Neural cell (in vitro differentiated cells): ENCODE data around the gene ITGB5. TPM values are rescaled to one million over a fixed set of nuclear protein-coding genes. Genes with fewer than 3 reads are reported as not detected.

ENCODE experiments used
- H2AFZ ChIP-seq: fragments of 200-600, 300-800 bp; sonication (generic), shearing (Covaris generic); 2 replicates; pipeline ENCODE4 v1.6.0; 2014; ENCODE audit warnings: low read depth, mild to moderate bottlenecking, antibody characterized with exemption, low read length, moderate library complexity
- H3F3A ChIP-seq: fragments of 200-600 bp; shearing (Covaris generic); 2 replicates; pipeline ENCODE4 v1.6.1; 2016; ENCODE audit warnings: mild to moderate bottlenecking, moderate library complexity, mixed read lengths, antibody characterized with exemption, low read length; ENCODE audit not compliant: insufficient read depth, poor library complexity, severe bottlenecking
- H3K27ac ChIP-seq: fragments of 200-600, 300-800 bp; sonication (generic), shearing (Covaris generic); 2 replicates; pipeline ENCODE4 v1.5.1; 2014; ENCODE audit warnings: mild to moderate bottlenecking, low read length, moderate library complexity
- H3K27me3 ChIP-seq: fragments of 300-800, 200-600 bp; sonication (generic), shearing (Covaris generic); 2 replicates; pipeline ENCODE4 v1.6.0; 2014; ENCODE audit warnings: mild to moderate bottlenecking, low read depth, low read length, moderate library complexity; ENCODE audit not compliant: insufficient read depth
- H3K36me3 ChIP-seq: fragments of 300-800, 200-600 bp; sonication (generic), shearing (Covaris generic); 2 replicates; pipeline ENCODE4 v1.5.1; 2014; ENCODE audit warnings: mild to moderate bottlenecking, antibody characterized with exemption, low read length, moderate library complexity; ENCODE audit not compliant: insufficient read depth
- H3K4me2 ChIP-seq: fragments of 300-800, 200-600 bp; sonication (generic), shearing (Covaris generic); 2 replicates; pipeline ENCODE4 v1.6.0; 2014; ENCODE audit warnings: mild to moderate bottlenecking, low read length
- H3K4me3 ChIP-seq: fragments of 300-800, 200-600 bp; sonication (generic), shearing (Covaris generic); 2 replicates; pipeline ENCODE4 v1.5.1; 2014; ENCODE audit warnings: mild to moderate bottlenecking, low read length, moderate library complexity
- H3K79me2 ChIP-seq: fragments of 200-600 bp; shearing (Covaris generic); replicated peaks from 2 replicates; pipeline ENCODE4 v1.6.0; 2014; ENCODE audit warnings: mild to moderate bottlenecking, low read length, moderate library complexity; ENCODE audit not compliant: insufficient read depth
- H3K9ac ChIP-seq: fragments of 300-800, 200-600 bp; sonication (generic), shearing (Covaris generic); 2 replicates; pipeline ENCODE4 v1.6.1; 2016; ENCODE audit warnings: mild to moderate bottlenecking, low read length, mixed read lengths
- H3K9me2 ChIP-seq: fragments of 200-600 bp; shearing (Covaris generic); 2 replicates; pipeline ENCODE4 v1.6.1; 2016; ENCODE audit warnings: mild to moderate bottlenecking, low read length, mixed read lengths; ENCODE audit not compliant: insufficient read depth
- H3K9me3 ChIP-seq: fragments of 200-600, 300-800 bp; sonication (generic), shearing (Covaris generic); 2 replicates; pipeline ENCODE4 v1.6.1; 2016; ENCODE audit warnings: mild to moderate bottlenecking, mixed run types, low read length, moderate library complexity, mixed read lengths
- H4K20me1 ChIP-seq: fragments of 200-600 bp; shearing (Covaris generic); 2 replicates; pipeline ENCODE4 v1.6.1; 2016; ENCODE audit warnings: mild to moderate bottlenecking, mixed run types; ENCODE audit not compliant: insufficient read depth
- CTCF ChIP-seq: fragments of 450-650 bp; IDR thresholded peaks from 2 replicates; pipeline ENCODE4 v1.5.1; 2014; ENCODE audit warnings: antibody characterized with exemption, mild to moderate bottlenecking, moderate library complexity; ENCODE audit not compliant: poor library complexity, severe bottlenecking
- EP300 ChIP-seq: fragments of 450-650 bp; conservative IDR thresholded peaks from 2 replicates; pipeline ENCODE4 v1.6.1; 2014; ENCODE audit warnings: antibody characterized with exemption, mild to moderate bottlenecking, moderate library complexity; ENCODE audit not compliant: poor library complexity, severe bottlenecking
- EZH2 ChIP-seq: fragments of 200-600, 300-800 bp; shearing (Covaris generic), sonication (generic); IDR thresholded peaks from 2 replicates; pipeline ENCODE4 v1.6.1; 2014; ENCODE audit warnings: antibody characterized with exemption, low read length, borderline replicate concordance, mild to moderate bottlenecking; ENCODE audit not compliant: insufficient read depth, poor library complexity, severe bottlenecking
- MXI1 ChIP-seq: fragments of 450-650 bp; conservative IDR thresholded peaks from 2 replicates; pipeline ENCODE4 v1.6.1; 2014; ENCODE audit warnings: antibody characterized with exemption, mild to moderate bottlenecking; ENCODE audit not compliant: poor library complexity, severe bottlenecking
- POLR2AphosphoS5 ChIP-seq: IDR thresholded peaks from 2 replicates; pipeline ENCODE4 v1.6.1; 2012
- RAD21 ChIP-seq: fragments of 450-650 bp; conservative IDR thresholded peaks from 2 replicates; pipeline ENCODE4 v1.6.1; 2014; ENCODE audit warnings: antibody characterized with exemption, mild to moderate bottlenecking, moderate library complexity
- REST ChIP-seq: IDR thresholded peaks from 2 replicates; pipeline ENCODE4 v1.6.1; 2012; ENCODE audit warnings: borderline replicate concordance
- SMC3 ChIP-seq: fragments of 450-650 bp; conservative IDR thresholded peaks from 2 replicates; pipeline ENCODE4 v1.6.1; 2014; ENCODE audit warnings: antibody characterized with exemption, mild to moderate bottlenecking, moderate library complexity; ENCODE audit not compliant: poor library complexity
- TAF1 ChIP-seq: IDR thresholded peaks from 2 replicates; pipeline ENCODE4 v1.6.1; 2012; ENCODE audit warnings: low read depth
- polyA plus RNA-seq: library from polyadenylated mRNA; depleted of rRNA; stranded (reverse); fragments of >200 nt; gene quantifications from 2 replicates; pipeline ENCODE4 v1.2.3, GENCODE V29; 2014

ITGB5 gene
- polyA plus RNA-seq, 1 donor from 2014 or later: 1.2 TPM

GRCh38 chr3:124811436-124811835 is 75.7 kb downstream of the ITGB5 start:
- Histone ChIP-seq H3K27ac (no peak overlapping the region), H3K9me2 (no peaks in the 10 kb centered on the region), H3F3A (no peaks in the 10 kb centered on the region), H3K4me3 (no peak overlapping the region), H3K79me2 (no peaks in the 10 kb centered on the region), H3K9ac (no peak overlapping the region), H2AFZ (no peak overlapping the region), H4K20me1 (no peaks in the 10 kb centered on the region), H3K4me2 (no peak overlapping the region), H3K27me3 (no peaks in the 10 kb centered on the region), H3K36me3 (no peaks in the 10 kb centered on the region), H3K9me3 (no peaks in the 10 kb centered on the region)
- no peak for TF ChIP-seq EP300

- Histone ChIP-seq H3K79me2 (no peaks in the 10 kb centered on the region), H3K4me2 (no peak overlapping the region), H3K4me3 (no peak overlapping the region), H3F3A (no peaks in the 10 kb centered on the region), H3K36me3 (no peaks in the 10 kb centered on the region), H3K27me3 (no peaks in the 10 kb centered on the region), H3K9me2 (no peaks in the 10 kb centered on the region), H3K9ac (no peak overlapping the region), H3K27ac (no peak overlapping the region), H2AFZ (no peak overlapping the region), H3K9me3 (no peaks in the 10 kb centered on the region), H4K20me1 (no peaks in the 10 kb centered on the region)
- no peak for TF ChIP-seq POLR2AphosphoS5
These were observed 76.2 kb downstream of the ITGB5 start for GRCh38 chr3:124810970-124811369.

GRCh38 chr3:124809039-124809438 is 78.1 kb downstream of the ITGB5 start:
- H3K4me3 ChIP-seq: no peak overlapping the region
- H3K9me2 ChIP-seq: no peaks in the 10 kb centered on the region
- no peaks in the 10 kb centered on the region for H3K9me3 ChIP-seq
- H3K9ac ChIP-seq: no peak overlapping the region
- H3K27me3 ChIP-seq: no peaks in the 10 kb centered on the region
- H3K79me2 ChIP-seq: no peaks in the 10 kb centered on the region
- no peaks in the 10 kb centered on the region for H4K20me1 ChIP-seq
- no peaks in the 10 kb centered on the region for H3K36me3 ChIP-seq
- H3K27ac ChIP-seq: no peak overlapping the region
- H3F3A ChIP-seq: no peaks in the 10 kb centered on the region
- TF ChIP-seq SMC3 (no peak), REST (no peak), MXI1 (no peak), EP300 (no peak), CTCF (no peak), RAD21 (no peak), EZH2 (no peak), TAF1 (no peak), POLR2AphosphoS5 (no peak)
- no peak overlapping the region for H2AFZ ChIP-seq
- no peak overlapping the region for H3K4me2 ChIP-seq
